OCI-LY3 (cell line): ENCODE data around the gene FANCE.

Source experiments
- EZH2phosphoT487 ChIP-seq: fragments of 200-600 bp; shearing (Covaris generic); IDR thresholded peaks from 2 replicates; pipeline ENCODE4 v1.6.1; 2018; ENCODE audit warnings: antibody characterized with exemption, mixed run types, low read depth
- TF ChIP-seq, protein P1 (sequence below): fragments of 200-600, 300-600 bp; sonication (generic); IDR thresholded peaks from 2 replicates; pipeline ENCODE4 v1.5.1; 2014; ENCODE audit warnings: antibody characterized with exemption, low read length, low read depth

DNA sequence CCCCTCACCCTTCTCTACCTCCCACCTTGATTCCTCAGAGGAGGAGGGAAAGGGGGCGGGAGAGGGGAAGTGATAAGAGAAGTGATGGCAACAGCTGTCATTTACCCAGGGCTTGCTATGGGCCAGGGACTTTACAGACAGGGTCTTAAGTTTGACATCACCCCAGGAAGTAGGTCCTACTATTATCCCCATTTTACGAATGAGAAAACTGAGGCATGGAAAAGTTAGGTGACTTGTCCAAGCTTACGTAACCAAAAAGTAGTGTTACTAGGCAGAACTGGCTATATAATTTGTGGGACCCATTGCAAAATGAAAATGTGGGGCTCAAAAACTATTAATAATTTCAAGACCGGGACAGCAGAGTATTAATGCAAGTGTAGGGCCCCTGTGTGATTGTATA is 10.5 kb upstream of the FANCE start:
- TF ChIP-seq, protein P1, sequence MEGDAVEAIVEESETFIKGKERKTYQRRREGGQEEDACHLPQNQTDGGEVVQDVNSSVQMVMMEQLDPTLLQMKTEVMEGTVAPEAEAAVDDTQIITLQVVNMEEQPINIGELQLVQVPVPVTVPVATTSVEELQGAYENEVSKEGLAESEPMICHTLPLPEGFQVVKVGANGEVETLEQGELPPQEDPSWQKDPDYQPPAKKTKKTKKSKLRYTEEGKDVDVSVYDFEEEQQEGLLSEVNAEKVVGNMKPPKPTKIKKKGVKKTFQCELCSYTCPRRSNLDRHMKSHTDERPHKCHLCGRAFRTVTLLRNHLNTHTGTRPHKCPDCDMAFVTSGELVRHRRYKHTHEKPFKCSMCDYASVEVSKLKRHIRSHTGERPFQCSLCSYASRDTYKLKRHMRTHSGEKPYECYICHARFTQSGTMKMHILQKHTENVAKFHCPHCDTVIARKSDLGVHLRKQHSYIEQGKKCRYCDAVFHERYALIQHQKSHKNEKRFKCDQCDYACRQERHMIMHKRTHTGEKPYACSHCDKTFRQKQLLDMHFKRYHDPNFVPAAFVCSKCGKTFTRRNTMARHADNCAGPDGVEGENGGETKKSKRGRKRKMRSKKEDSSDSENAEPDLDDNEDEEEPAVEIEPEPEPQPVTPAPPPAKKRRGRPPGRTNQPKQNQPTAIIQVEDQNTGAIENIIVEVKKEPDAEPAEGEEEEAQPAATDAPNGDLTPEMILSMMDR: no peak
- no peak for TF ChIP-seq EZH2phosphoT487
